ENCODE measurements around the gene HAUS7. TPM values are rescaled to one million over a fixed set of nuclear protein-coding genes. Genes with fewer than 3 reads are reported as not detected.

The HAUS7 gene
- total RNA-seq, 3 donors from 2014 or later: 14.2 to 22.5 (median 19.5) TPM

GRCh38 chrX:153458476-153458875 lies 11.9 kb downstream of the HAUS7 start:
- DNase-seq (no peak), ATAC-seq (no peak)
- Histone ChIP-seq H3K9me3 (no peaks in the 10 kb centered on the region), H3K4me1 (ENCODE audit: low read depth) (no peaks in the 10 kb centered on the region), H3K4me3 (no peak overlapping the region), H3K36me3 (ENCODE audit: low read depth) (no peaks in the 10 kb centered on the region)
- intact Hi-C loops (cut with DNase I, micrococcal nuclease): no loop called here
- no peak for TF ChIP-seq CTCF (IDR thresholded peaks at IDR 0.05)

GRCh38 chrX:153457827-153458466 lies 12.4 kb downstream of the HAUS7 start:
- DNase-seq (no peak), ATAC-seq (no peak)
- intact Hi-C loops (cut with DNase I, micrococcal nuclease): no loop called here

GRCh38 chrX:153457136-153457825 lies 13.1 kb downstream of the HAUS7 start:
- Histone ChIP-seq H3K36me3 (ENCODE audit: low read depth) (no peaks in the 10 kb centered on the region), H3K4me1 (ENCODE audit: low read depth) (no peaks in the 10 kb centered on the region), H3K4me3 (no peak overlapping the region), H3K9me3 (no peaks in the 10 kb centered on the region)
- intact Hi-C loops (cut with DNase I, micrococcal nuclease): no loop called here
- no peak for ATAC-seq
- no peak for TF ChIP-seq CTCF (IDR thresholded peaks at IDR 0.05)
- no peak for DNase-seq

More at GRCh38 chrX:153457827-153458466, 12.4 kb downstream of the HAUS7 start:
- TF ChIP-seq CTCF (IDR thresholded peaks at IDR 0.05): no peak
- H3K4me1 ChIP-seq (ENCODE audit: low read depth): no peaks in the 10 kb centered on the region
- no peaks in the 10 kb centered on the region for H3K36me3 ChIP-seq (ENCODE audit: low read depth)
- no peaks in the 10 kb centered on the region for H3K9me3 ChIP-seq
- H3K4me3 ChIP-seq: no peak overlapping the region

GRCh38 chrX:153456704-153457103 lies 13.7 kb downstream of the HAUS7 start:
- no peak for ATAC-seq
- Histone ChIP-seq H3K4me1 (ENCODE audit: low read depth) (no peaks in the 10 kb centered on the region), H3K36me3 (ENCODE audit: low read depth) (no peaks in the 10 kb centered on the region), H3K9me3 (no peaks in the 10 kb centered on the region), H3K4me3 (no peak overlapping the region)
- DNase-seq: no peak
- TF ChIP-seq CTCF (IDR thresholded peaks at IDR 0.05): no peak
- intact Hi-C loops (cut with DNase I, micrococcal nuclease): no loop called here

GRCh38 chrX:153456161-153456560 lies 14.2 kb downstream of the HAUS7 start:
- H3K9me3 ChIP-seq: no peaks in the 10 kb centered on the region
- no peaks in the 10 kb centered on the region for H3K36me3 ChIP-seq (ENCODE audit: low read depth)
- TF ChIP-seq CTCF (IDR thresholded peaks at IDR 0.05): no peak
- no peaks in the 10 kb centered on the region for H3K4me1 ChIP-seq (ENCODE audit: low read depth)
- ATAC-seq (no peak), DNase-seq (no peak)
- H3K4me3 ChIP-seq: no peak overlapping the region
- intact Hi-C loops (cut with DNase I, micrococcal nuclease): no loop called here
